NCI-H1105 treated with DMSO at 0.1 percent for 48 hours (cell line): Measurements from ENCODE around the gene SAMD1.

Experiments used
- DNase-seq: peaks from one replicate; lab custom pipeline; 2025; lab: John Stamatoyannopoulos, UW

The SAMD1 gene

DNA sequence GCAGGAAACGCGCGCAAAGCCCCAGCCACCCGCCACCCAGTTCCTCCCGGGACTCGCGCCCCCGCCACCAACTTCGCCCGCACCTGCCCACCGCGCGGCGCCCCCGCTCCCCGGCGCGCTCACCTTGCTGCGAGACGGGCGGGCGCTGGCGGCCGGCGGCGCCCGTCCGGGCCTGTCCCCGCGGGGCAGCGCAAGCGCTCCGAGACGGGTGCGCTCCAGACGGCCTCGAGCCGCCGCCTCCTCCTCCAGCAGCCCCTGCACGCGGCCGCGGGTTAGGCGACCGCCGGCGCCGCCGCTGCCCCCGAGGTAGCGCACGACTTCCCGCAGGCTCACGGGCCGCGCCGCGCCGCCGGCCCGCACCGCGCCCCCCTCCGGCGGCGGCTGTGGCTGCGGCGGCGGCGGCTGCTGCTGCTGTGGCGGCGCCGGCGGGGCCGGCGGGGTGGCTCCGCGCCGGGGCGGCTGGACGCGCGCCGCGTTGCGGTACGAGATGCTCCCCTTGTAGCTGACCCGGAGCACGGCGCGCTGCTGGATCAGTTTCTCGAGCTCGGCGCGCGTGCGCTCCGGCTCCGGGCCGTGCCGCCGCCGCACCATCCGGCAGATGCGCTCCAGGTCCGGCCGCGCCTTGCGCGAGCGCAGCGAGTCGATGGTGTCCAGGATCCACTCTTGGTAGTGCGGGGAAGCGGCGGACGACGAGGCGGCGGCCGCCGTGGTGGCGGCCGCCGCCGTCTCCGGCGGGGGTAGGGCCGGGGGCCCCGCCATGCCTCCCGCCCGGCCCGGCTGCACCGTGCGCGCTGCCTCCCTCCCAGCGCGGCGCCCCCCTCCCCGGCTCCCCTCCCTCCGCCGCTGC is 666 bp downstream of the SAMD1 start:
- peak; percentile 32 for DNase-seq

DNA sequence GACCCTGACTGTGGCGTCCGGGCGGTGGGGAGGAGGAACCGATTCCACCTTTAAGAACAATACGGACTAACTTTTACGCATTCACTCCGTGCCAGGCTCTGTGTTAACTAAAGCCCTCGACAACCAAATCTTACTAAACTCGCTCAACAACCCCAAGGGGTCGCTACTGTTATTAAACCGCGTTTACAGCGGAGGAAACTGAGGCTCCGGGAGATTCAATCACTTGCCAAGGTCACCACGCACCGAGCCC is 1.2 kb downstream of the SAMD1 start:
- no peak for DNase-seq

DNA sequence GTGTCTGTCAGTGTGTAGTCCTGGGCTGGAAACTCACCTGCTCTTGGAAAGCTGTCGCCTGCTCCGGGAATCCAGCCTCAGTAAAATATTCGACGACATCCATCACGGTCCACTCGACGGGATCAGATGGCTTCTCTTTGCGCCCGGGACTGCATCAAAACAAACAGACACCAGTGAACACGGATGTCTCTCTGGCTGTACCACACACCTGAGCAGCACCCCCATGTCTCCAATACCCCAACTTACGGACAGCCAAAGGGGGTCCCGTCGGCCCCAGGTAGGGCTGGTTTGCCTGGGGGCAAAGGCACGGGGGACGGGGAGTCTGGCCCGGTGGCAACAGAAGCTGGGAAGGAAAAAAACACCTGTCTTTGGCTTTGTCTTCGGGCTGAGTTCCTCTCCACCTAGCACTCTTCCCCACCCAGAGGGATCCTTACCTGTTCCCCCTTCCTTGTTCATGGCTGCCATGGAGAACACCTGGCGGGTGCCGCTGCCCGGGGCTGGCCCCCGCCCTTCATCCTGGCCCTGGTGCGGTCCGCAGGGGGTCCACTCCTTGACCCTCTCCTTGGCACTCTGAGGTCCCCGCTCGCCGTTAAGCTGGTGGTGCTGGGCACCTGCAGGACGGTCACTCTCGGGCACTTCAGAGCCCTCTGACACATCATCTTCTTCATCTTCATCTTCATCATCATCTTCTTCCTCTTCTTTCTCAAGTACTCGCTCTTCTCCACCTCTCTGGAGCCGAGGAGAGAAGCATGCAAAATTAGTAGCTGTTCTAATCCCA is 1.7 kb downstream of the SAMD1 start:
- DNase-seq: no peak

DNA sequence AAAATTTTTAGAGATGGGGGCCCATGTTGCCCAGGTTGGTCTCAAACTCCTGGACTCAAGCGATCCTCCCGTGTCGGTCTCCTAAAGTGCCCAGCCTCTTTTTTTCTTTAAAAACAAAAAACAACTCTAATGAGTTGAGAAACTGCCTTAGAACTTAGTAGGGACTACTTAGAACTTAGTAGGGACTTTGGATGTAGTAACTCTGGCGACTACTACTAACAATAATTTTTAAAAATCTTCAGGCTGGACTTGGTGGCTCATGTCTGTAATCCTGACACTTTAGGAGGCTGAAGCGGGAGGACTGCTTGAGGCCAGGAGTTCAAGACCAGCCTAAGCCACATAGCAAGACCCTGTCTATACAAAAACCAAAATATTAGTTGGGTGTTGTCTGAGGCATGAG is 4.5 kb downstream of the SAMD1 start:
- DNase-seq: no peak

DNA sequence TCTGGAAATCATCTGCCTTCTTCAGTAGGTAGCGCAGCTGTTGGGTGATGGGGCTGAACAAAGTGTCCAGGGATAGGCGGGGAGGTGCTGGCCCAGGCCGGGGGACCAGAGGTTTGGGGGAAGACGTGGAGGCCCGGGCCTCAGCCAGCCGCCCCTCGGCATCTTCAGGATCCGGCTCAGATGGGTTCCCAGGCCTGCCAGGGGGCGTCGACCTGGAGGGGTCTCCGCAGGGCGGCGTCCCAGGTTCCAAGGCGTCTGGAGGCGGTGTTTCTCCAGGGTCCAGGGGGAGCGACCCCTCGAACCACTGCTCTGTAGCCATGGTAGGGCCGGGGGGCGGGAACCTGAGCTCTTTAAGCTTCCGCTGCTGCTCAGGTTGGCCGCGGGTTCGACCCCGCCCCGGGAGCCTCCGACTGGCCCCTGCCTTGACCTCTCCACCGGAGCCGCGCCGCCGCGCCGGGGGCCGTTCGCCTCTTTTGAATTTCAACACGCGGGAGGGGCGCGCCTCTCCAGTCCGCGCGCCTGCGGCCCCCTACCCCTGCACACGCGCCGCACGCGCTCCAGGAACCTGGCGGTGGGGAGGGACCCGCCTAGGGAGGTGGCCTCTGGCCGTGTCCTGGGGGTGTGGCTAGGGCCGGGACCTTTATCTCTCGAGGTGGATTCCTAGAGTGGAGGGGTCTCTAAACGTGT is 5.1 kb downstream of the SAMD1 start, which contains the start of gene C19orf67:
Gene C19orf67, minus strand, starts transcription at position 475 of the 687 bp plus-strand sequence. Its CDS starts 156 bp downstream, at position 319.
- DNase-seq: no peak

DNA sequence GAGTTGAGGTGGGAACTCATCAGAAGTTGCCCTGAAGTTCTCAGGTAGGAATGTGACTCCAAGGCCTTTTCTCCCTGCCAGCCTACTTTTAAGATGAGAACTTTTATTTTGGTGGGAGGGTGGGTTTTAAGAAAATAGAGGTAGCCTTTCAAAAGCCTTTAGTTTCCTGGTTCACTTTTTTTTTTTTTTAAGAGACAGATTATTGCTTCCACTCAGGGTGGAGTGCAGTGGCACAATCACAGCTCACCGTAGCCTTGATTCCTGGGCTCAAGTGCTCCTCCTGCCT is 7.9 kb downstream of the SAMD1 start:
- DNase-seq: no peak

DNA sequence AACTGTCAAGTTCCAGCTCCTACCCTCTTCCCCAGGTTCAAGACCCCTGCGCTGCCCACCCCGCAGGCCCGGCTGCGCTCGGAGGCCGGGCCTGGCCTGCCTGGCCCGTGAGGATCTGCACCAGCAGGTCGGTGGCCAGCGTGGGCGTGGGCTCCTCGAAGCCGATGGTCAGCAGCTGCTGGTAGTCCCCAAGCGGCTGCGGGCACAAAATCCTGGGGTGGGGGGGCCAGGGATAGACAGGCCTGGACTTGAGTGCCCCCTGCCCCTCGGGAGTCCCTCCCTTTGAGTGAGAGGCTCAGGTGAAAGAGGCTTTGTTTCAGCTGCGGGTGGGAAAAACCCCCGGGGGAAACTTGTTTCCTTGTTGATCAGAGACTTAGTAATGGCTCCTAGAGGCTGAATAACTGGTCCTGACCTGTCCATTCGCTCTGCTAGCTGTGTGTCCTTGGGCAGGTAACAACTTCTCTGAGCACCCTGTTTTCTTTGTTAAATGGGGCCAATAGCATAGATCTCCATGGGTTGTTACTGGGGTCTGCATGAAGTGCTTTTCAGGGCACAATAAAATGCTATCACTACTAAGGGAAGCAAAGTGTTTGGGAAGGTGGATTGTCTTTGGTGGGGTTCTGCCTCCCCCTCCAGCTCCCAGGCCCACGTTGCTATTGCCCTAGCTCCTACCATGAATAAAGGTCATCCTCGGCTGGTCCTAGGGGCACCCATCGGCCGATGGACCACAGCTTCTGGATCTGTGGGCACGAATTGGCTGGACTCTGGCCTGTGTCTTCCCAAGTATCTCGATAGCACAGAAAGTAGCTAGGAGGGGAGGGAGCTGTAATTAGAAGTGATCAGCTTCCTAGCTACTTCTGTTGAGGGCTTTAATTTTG is 8.5 kb downstream of the SAMD1 start:
- no peak for DNase-seq

DNA sequence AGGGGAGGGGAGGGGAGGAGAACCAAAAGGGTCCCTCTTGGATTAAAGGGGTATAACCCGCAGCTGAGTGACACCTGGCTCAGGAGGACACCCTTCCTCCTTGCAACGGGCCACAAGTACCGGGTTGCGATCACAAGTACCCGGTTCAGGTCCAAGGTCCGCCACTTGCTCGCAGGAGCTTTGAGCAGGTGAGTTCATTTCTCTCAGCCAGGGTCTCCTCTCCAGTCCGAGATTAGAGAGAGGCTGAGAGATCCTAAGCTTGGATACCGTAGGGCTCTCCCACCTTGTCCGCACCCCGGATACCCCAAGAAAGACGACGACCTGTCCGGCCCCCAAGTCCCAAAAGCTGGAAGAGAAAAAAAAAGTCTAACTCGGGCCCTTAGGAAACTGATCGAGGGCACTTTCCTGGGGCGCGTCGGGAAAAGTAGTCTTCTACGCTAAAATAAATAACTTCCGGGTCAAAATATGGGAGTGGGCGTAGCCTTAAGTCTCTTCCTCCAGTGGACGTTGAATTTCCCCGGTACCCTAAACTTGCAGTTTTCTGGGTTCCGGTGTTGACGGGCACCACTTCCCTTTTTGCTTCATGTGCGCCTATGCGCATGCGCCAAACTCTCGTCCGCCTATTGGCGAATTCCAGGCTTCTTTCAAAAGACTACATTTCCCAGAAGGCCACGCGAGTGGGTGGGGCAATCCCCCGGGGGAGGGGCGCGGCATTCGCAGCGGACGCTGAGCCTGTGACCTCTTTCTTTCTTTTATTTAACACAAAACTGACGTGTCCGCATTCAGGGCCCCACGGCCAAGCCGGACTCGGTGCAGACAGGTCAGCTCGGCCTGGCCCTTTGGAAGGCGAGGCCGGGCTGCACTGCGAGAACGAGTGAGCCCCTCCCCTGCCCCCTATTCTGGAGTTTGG is 9.4 kb downstream of the SAMD1 start:
- DNase-seq: peak; percentile 100

DNA sequence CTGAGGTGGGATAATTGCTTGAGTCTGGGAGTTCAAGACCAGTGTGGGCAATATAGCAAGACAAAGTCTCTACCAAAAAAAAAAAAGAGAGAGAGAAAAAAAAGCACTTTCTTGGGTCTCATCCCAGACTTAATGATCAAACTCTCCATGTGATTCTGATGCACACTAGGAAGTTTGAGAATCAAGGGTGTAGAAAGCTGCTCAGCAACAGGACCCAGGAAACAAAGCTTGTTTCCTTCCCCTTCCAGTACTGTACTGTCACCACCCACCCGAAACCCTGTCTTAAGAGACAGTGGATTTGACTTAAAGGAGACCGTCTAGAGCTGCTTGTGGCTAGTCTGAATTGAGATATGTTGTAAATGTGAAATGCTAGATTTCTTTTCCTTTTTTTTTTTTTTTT is 12.1 kb downstream of the SAMD1 start:
- no peak for DNase-seq

DNA sequence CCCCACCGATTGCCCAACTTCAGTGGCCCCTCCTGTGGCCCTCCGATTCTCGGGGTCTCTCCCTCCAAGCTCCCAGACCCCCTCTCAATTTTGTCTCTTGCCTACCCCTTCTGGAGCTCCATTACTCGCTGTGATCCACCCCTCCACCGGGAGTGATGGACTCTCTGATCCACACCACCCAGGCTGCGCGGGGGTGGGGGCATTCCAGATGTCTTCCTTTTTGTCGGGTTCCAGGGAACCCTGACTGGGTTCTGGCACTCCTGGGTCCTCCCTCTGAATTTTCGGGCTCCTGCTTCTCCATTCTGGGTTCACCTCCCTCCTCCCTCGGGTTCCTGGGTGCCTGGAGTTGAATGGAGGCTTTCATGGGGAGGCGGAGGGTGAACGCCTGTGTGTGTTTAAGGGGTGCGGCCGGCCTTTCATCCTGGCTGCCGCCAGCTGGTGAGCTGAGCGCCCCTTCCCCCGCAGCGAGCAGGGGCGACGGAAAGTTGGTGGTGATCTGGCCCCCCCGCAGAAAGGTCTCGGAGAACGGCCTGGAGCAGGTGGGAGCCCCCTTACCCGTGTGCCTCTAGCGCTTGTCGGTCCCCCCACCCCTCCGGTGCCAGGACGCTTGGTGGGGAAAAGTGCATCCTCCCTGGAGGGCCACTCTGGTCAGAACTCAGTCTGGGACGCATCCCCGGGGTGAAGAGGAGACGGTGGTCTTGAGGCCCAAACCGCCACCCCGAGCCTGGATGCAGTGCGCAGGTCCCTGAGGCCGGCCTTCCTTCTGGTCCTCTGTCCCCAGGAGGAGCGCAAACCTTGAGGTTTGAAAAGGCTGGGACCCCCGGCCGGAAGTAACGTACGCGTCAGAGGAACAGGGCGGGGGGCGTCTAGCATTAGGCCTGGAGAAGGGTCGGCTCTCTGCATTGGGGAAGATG is 16.4 kb downstream of the SAMD1 start:
- no peak for DNase-seq

DNA sequence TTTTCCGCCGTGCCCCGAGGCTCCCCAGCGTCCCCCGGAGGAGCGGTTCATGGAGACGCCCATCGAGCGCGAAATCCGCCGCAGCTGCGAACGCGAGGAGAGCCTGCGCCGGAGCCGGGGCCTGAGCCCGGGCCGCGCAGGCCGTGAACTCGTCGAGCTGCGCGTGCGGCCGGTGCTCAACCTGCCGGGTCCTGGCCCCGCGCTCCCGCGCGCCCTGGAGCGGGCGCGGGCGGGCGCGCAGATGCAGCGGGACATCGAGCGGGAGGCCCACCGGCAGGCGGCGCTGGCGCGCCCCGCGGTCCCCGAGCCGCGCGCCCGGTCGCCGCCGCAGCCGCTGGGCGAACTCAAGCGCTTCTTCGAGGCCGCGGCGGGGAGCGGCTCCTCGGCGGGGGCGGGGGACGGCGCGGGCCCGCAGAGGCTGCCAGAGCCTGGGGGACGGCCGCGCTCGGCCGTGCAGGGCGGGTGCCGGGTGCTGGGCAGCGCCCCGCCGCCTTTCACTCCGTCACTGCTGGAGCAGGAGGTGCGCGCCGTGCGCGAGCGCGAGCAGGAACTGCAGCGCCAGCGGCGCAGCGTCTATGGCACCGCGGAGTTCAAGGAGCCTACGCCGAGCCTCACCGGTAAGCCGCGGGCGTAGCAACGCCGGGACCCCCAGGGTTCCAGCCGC is 17.2 kb downstream of the SAMD1 start:
- DNase-seq: peak; percentile 76

DNA sequence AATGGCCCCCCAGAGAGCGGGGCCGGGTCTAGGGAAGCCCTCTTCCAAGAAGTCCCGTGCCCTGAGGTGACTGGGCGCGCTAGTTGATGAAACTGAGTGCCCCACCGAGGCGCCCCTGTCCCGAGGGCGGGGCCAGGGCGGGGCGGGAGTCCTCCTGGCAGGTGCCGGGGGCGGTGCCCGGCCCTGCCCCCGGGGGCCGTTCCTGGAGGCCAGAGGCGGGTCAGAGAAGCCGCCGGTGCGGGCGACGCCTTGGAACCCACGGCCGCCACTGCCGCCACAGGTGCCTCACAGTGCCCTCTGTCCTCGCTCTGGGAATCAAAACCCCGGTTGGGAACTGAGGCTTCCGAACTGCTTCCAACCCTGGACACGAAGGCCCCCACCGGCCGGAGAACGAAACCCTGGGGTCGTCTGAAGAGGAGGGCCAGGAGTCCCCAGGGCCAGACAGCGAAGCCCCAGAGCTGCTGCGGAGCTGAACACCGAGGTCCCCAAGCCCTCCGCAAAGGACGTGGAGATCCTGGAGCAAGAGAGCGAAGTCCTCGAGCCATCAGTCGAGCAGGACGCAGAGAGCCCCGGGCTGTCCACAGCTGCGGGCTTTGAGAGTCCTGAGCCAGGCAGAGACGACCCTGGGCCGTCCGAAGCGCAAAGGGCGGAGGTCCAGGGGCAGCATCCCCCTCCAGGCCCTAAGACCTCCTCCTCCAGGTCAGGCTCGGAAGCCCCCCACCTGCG is 17.9 kb downstream of the SAMD1 start, which contains the start of gene MISP3:
Gene MISP3, plus strand, starts transcription at position 252 of the 726 bp plus-strand sequence. CDS start 524 bp downstream, outside the sequence.
- DNase-seq: peak; percentile 62

DNA sequence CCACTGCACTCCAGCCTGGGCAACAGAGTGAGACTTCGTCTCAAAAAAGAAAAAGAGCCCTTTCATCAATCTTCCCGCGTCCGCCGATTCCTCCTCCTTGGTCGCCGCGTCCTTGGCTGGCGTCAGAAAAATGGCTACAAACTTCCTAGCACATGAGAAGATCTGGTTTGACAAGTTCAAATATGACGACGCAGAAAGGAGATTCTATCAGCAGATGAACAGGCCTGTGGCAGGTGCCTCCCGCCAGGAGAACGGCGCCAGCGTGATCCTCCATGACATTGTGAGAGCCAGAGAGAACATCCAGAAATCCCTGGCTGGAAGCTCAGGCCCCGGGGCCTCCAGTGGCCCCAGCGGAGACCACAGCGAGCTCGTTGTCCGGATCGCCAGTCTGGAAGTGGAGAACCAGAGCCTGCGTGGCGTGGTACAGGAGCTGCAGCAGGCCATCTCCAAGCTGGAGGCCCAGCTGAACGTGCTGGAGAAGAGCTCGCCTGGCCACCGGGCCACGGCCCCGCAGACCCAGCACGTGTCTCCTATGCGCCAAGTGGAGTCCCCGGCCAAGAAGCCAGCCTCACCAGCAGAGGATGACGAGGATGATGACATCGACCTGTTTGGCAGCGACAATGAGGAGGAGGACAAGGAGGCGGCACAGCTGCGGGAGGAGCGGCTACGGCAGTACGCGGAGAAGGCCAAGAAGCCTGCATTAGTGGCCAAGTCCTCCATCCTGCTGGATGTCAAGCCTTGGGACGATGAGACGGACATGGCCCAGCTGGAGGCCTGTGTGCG is 20.1 kb downstream of the SAMD1 start:
- no peak for DNase-seq

DNA sequence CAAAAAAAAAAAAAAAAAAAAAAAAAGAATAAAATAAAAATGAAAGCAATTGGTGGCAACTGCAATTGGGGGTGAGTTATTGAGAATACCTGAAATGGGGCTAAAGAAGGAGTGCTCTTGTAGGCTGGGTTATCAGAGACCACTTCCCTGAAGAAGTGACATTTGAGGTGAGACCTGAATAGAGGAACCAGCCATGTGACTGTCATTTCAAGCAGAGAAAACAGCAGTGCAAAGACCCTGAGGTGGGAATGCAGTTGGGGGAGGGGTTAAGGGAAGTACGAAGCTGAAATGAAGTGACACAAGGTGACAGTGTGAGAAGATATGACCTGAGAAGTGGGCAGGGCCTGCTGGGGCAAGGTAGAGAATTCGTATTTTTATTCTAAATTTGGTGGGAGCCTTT is 24.4 kb downstream of the SAMD1 start:
- DNase-seq: no peak

DNA sequence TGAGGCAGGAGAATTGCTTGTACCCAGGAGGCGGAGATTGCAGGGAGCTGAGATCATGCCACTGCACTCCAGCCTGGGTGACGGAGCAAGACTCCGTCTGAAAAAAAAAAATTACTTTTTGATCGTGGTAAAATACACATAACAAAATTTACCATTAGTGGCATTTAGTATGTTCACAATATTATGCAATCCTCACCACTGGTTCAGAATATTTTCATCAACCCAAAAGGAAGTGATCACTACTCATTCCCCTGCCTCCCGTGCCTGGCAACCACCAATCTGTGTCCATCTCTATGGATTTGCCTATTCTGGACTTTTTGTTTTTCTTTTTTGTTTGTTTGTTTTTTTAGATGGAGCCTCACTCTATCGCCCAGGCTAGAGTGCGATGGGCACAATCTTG is 27.4 kb downstream of the SAMD1 start:
- DNase-seq: no peak

DNA sequence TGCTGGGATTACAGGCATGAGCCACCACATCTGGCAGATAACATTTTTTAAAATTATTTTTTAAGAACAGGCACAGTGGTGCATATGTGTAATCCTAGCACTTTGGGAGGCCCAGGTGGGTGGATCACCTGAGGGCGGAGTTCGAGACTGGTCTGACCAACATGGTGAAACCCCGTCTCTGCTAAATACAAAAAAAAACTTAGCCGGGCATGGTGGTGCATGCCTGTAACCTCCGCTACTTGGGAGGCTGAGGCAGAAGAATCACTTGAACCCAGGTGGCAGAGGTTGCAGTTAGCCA is 28.0 kb downstream of the SAMD1 start:
- no peak for DNase-seq

DNA sequence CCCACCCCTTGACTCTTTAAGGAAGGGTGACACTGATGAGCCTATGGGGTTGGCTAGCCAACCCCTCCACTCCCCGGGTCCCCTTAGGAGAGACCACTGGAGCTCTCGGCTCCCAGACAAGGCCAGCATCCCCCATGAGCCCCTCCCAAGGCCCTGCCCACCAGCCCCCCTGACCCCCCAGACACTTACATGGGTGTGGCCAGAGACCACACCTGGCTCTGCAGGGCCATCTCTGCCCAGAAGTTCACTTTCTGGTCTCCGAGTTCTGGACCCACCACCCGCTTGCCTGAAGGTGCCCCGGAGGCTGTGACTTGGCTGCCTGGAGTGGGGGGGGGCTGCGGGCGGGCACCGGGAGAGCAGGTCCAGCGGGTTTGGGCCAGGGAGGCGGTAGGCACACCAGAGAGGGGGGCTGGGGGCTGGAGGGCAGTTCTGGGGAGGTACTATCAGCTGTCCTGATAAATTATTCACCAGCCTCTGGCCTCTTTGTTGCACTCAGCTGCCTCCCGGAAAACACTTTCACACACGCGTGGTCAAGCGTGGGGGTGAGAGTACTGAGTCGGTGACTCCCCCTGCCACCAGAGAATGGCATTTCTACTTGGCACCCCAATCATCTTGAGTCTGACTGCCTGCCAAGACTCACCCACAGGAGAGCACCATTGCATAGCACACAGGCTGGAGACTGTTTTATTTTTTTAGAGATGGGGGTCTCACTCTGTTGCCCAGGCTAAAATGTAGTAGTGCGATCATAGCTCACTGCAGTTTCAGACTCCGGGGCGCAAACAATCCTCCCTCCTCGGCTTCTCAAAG is 28.6 kb downstream of the SAMD1 start, which contains the start of gene PALM3:
Gene PALM3, minus strand, starts transcription at position 326 of the 807 bp plus-strand sequence. Its CDS starts 96 bp downstream, at position 230.
- DNase-seq: no peak
